OCI-LY3 (cell line): ENCODE results near the gene DENND1C.

Experiments used
- CTCF ChIP-seq: fragments of 200-600, 300-600 bp; sonication (generic); IDR thresholded peaks from 2 replicates; pipeline ENCODE4 v1.5.1; 2014; ENCODE audit warnings: antibody characterized with exemption, low read length, low read depth
- EZH2phosphoT487 ChIP-seq: fragments of 200-600 bp; shearing (Covaris generic); IDR thresholded peaks from 2 replicates; pipeline ENCODE4 v1.6.1; 2018; ENCODE audit warnings: antibody characterized with exemption, mixed run types, low read depth

DNA sequence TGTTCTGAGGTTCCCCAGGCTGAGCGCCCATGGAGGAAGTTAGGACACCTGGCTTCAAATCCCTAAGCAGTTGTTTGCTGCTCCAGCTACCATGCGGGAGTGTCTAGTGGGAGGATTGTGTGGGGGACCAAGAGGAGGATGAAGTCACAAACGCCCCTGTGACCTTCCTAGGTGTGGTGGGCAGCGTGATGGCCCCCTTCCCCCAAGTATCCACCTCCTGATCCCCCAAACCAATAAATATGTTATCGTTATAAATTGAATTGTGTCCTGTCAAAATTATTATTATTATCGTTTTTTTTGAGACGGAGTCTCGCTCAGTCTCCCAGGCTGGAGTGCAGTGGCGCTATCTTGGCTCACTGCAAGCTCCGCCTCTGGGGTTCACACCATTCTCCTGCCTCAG, 47.9 kb downstream of the DENND1C start, which contains the start of gene SLC25A41:
- TF ChIP-seq CTCF: no peak
- no peak for TF ChIP-seq EZH2phosphoT487
